NT2/D1 (cell line): Measurements from ENCODE around the gene PTPRN2.

Experiments
- SUZ12 ChIP-seq: IDR thresholded peaks from 2 replicates; pipeline ENCODE4 v1.6.1; 2011; ENCODE audit not compliant: insufficient read length, insufficient read depth; ENCODE audit errors: extremely low read depth
- YY1 ChIP-seq: IDR thresholded peaks from 2 replicates; pipeline ENCODE4 v1.6.1; 2011; ENCODE audit not compliant: insufficient read length, insufficient read depth
- ZNF274 ChIP-seq: IDR thresholded peaks from 2 replicates; pipeline ENCODE4 v1.6.1; 2011; ENCODE audit warnings: mild to moderate bottlenecking, low read depth, low read length

GRCh38 chr7:157615101-157615817 is 972.4 kb downstream of the PTPRN2 start:
- TF ChIP-seq SUZ12 (no peak), YY1 (no peak), ZNF274 (no peak)
